Measurements from ENCODE around the gene KPNB1. TPM values are rescaled to one million over a fixed set of nuclear protein-coding genes. Genes with fewer than 3 reads are reported as not detected.

Gene KPNB1
- total RNA-seq, 4 donors from 2014 or later, result 100 to 162 (median 139) TPM

DNA sequence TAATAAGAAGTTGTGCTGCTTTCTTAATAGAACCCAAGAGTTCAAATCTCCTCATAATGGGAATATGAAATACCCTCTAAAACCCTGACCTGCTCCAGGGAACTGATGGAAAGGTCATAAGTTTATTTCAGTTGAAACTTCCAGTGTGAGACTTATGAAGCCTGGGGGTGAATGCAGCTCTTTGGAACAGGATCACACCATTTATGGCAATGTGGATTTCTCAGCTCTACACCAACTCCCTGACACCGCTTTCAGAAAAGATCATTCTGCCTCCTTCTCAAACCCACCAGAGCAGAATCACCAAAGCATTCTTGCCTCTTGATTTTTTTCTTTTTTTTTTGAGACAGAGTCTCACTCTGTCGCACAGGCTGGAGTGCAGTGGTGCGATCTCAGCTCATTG, 16.7 kb upstream of the KPNB1 start:
- H3K4me3 ChIP-seq, result no peak overlapping the region
- WGBS, result 95% methylated on average over 3 of the region's 3 CpGs
- TF ChIP-seq, protein P1, sequence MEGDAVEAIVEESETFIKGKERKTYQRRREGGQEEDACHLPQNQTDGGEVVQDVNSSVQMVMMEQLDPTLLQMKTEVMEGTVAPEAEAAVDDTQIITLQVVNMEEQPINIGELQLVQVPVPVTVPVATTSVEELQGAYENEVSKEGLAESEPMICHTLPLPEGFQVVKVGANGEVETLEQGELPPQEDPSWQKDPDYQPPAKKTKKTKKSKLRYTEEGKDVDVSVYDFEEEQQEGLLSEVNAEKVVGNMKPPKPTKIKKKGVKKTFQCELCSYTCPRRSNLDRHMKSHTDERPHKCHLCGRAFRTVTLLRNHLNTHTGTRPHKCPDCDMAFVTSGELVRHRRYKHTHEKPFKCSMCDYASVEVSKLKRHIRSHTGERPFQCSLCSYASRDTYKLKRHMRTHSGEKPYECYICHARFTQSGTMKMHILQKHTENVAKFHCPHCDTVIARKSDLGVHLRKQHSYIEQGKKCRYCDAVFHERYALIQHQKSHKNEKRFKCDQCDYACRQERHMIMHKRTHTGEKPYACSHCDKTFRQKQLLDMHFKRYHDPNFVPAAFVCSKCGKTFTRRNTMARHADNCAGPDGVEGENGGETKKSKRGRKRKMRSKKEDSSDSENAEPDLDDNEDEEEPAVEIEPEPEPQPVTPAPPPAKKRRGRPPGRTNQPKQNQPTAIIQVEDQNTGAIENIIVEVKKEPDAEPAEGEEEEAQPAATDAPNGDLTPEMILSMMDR (IDR thresholded peaks at IDR 0.05), result no peak
- peaks cover 4% of the 10 kb centered on the region for H3K36me3 ChIP-seq
- no peaks in the 10 kb centered on the region for H3K4me1 ChIP-seq
- no peak overlapping the region for H3K27ac ChIP-seq
- no peaks in the 10 kb centered on the region for H3K9me3 ChIP-seq
- no peak for DNase-seq (ENCODE audit: low spot score in 2 of 2)
- no peaks in the 10 kb centered on the region for H3K27me3 ChIP-seq

DNA sequence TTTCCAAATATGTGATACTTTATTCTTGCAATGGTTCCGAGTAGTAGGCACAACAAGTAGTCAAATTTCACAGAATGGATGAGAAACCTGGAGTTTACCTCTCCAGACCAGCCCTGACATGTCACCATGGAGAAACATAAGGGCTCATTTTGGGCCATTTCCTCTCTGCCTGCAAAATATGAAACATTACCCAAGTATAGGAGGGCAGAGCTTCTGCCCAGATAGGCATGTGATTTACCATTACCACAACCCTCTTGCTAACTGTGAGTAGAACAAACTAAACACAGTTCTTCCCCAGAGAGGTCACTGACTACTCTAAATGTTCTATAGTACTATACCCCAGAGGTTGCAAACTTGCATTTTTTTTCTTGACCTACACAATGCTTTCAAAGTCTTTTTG, 15.7 kb upstream of the KPNB1 start:
- no peak overlapping the region for H3K27ac ChIP-seq
- WGBS, result 96% methylated on average over 1 of the region's 1 CpG

DNA sequence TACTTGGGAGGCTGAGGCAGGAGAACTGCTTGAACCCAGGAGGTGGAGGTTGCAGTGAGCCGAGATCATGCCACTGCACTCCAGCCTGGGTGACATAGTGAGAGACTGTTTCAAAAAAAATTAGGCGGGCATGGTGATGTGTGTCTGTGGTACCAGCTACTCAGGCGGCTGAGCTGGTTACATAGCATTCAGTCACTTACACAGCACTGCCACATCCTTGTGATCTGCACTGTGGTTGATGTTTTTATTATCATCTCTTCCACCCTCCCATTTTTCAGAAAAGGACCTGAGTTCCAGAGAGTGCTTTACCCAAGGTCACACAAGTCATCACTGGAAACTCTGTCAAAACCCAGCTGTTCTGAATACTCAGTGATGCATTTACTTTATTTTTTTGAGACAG, 14.8 kb upstream of the KPNB1 start:
- H3K36me3 ChIP-seq, result peaks cover 4% of the 10 kb centered on the region
- WGBS, result 97% methylated on average over 3 of the region's 3 CpGs
- H3K27ac ChIP-seq, result no peak overlapping the region
- H3K27me3 ChIP-seq, result no peaks in the 10 kb centered on the region
- H3K4me1 ChIP-seq, result no peaks in the 10 kb centered on the region
- no peak for TF ChIP-seq EP300 (IDR thresholded peaks at IDR 0.05)
- TF ChIP-seq POLR2AphosphoS5 (IDR thresholded peaks at IDR 0.05), result no peak
- no peak for DNase-seq (ENCODE audit: low spot score in 2 of 2)
- no peaks in the 10 kb centered on the region for H3K9me3 ChIP-seq
- H3K4me3 ChIP-seq, result no peak overlapping the region

More for the DNA sequence above, 15.7 kb upstream of the KPNB1 start:
- no peak for TF ChIP-seq POLR2AphosphoS5 (IDR thresholded peaks at IDR 0.05)
- no peak overlapping the region for H3K4me3 ChIP-seq
- no peak for DNase-seq (ENCODE audit: low spot score in 2 of 2)
- H3K4me1 ChIP-seq, result no peaks in the 10 kb centered on the region
- H3K9me3 ChIP-seq, result no peaks in the 10 kb centered on the region
- H3K36me3 ChIP-seq, result peaks cover 4% of the 10 kb centered on the region
- H3K27me3 ChIP-seq, result no peaks in the 10 kb centered on the region

DNA sequence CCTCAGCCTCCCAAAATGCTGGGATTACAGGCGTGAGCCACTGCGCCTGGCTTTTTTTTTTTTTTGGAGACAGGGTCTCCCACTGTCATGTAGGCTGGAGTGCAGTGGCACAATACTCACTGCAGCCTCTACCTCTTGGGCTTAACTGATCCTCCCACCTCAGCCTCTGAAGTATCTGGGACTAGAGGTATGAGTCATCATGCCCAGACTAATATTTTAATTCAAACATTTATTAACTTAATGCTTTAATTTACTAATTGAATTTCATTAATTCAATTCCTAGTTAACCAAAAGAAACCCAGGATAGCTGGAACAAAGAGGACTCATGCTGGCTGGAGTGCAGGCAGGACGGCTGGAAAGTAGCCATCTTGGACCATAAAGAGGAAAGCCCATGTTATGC, 14.0 kb upstream of the KPNB1 start:
- Histone ChIP-seq H3K4me3 (no peak overlapping the region), H3K27me3 (no peaks in the 10 kb centered on the region), H3K4me1 (no peaks in the 10 kb centered on the region), H3K36me3 (peaks cover 4% of the 10 kb centered on the region), H3K27ac (no peak overlapping the region), H3K9me3 (no peaks in the 10 kb centered on the region)
- no peak for DNase-seq (ENCODE audit: low spot score in 2 of 2)
- TF ChIP-seq EP300 (IDR thresholded peaks at IDR 0.05), result no peak
- TF ChIP-seq, protein P1 (IDR thresholded peaks at IDR 0.05), result no peak
- no peak for TF ChIP-seq POLR2AphosphoS5 (IDR thresholded peaks at IDR 0.05)
- no peak for TF ChIP-seq POLR2A (IDR thresholded peaks at IDR 0.05)
- 94% methylated on average over 3 of the region's 3 CpGs for WGBS

DNA sequence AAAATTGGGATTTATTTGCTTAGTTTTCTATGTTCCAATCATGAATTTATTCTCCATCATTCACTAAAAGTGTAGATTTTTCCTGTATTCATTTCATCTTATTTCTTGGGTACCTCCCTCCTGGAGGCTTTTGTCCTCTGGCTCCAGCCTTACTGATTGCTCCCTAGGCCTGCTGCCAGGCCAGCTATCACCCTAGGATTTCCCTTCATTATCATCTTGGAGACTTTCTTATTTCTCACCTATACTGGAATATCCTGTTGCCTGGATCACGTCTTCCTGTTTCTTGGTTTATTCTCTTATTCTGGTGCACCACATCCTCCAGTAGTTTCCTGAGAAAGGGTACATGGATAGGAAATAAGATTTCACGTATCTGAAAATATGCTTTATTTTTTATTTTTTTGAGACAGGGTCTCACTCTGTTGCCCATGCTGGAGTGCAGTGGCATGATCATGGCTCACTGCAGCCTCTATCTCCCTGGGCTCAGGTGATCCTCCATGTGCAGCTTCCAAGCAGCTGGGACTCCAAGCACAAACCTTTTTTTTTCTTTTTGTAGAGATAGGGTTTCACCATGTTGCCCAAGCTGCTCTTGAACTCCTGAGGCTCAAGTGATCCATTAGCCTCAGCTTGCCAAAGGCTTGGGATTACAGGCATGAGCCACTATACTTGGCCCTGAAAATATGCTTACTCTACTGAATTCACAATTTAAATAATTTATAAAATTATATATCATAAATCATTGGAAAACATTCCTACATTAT, 13.3 kb upstream of the KPNB1 start:
- no peaks in the 10 kb centered on the region for H3K27me3 ChIP-seq
- H3K9me3 ChIP-seq, result no peaks in the 10 kb centered on the region
- WGBS, result 83% methylated on average over 2 of the region's 2 CpGs
- H3K27ac ChIP-seq, result no peak overlapping the region
- TF ChIP-seq EP300 (IDR thresholded peaks at IDR 0.05), result no peak
- TF ChIP-seq POLR2A (IDR thresholded peaks at IDR 0.05), result no peak
- TF ChIP-seq, protein P1 (IDR thresholded peaks at IDR 0.05), result no peak
- TF ChIP-seq POLR2AphosphoS5 (IDR thresholded peaks at IDR 0.05), result no peak
- H3K36me3 ChIP-seq, result peaks cover 4% of the 10 kb centered on the region
- H3K4me3 ChIP-seq, result no peak overlapping the region
- no peak for DNase-seq (ENCODE audit: low spot score in 2 of 2)
- H3K4me1 ChIP-seq, result no peaks in the 10 kb centered on the region

DNA sequence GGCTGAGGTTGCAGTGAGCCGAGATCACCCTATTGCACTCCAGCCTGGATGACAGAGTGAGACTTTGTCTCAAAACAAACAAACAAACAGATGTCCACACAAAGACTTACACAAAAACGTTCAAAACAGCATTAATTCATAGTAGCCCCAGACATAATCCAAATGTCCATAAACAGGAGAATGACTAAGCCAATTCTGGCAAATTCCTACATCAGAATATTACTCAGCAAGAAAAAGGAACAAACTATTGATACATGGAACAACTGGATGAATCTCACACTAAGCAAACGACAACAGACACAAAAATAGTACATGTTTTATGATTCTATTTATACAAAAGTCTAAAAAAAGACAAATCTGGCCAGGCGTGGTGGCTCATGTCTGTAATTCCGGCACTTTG, 10.8 kb upstream of the KPNB1 start:
- DNase-seq (ENCODE audit: low spot score in 2 of 2), result no peak

More for the DNA sequence above, 10.8 kb upstream of the KPNB1 start:
- 84% methylated on average over 5 of the region's 5 CpGs for WGBS
- Histone ChIP-seq H3K4me3 (no peak overlapping the region), H3K4me1 (no peaks in the 10 kb centered on the region), H3K9me3 (no peaks in the 10 kb centered on the region), H3K36me3 (peaks cover 4% of the 10 kb centered on the region), H3K27me3 (no peaks in the 10 kb centered on the region), H3K27ac (no peak overlapping the region)
- TF ChIP-seq EP300 (IDR thresholded peaks at IDR 0.05) (no peak), POLR2AphosphoS5 (IDR thresholded peaks at IDR 0.05) (no peak), POLR2A (IDR thresholded peaks at IDR 0.05) (no peak)
- TF ChIP-seq, protein P1 (IDR thresholded peaks at IDR 0.05), result no peak

All from suprapubic skin (tissue), 4 donors.